Embryonic facial prominence (tissue), 1 donor: Measurements from ENCODE around the gene PPP1R1A.

Experiments
- DNase-seq: peaks from one replicate; pipeline ENCODE4 v3.0.0-alpha.2; 2016; ENCODE audit errors: extremely low spot score

Gene PPP1R1A

GRCh38 chr12:54571193-54572188 is 17.0 kb downstream of the PPP1R1A start:
- DNase-seq = peak; percentile 27

GRCh38 chr12:54569995-54570528 is 18.4 kb downstream of the PPP1R1A start:
- no peak for DNase-seq

- DNase-seq = no peak
These were observed 19.4 kb downstream of the PPP1R1A start for GRCh38 chr12:54569072-54569471.

GRCh38 chr12:54566792-54567191 is 21.7 kb downstream of the PPP1R1A start:
- no peak for DNase-seq

GRCh38 chr12:54565986-54566544 is 22.4 kb downstream of the PPP1R1A start:
- no peak for DNase-seq

GRCh38 chr12:54565310-54565985 is 23.0 kb downstream of the PPP1R1A start:
- no peak for DNase-seq

GRCh38 chr12:54564768-54565167 is 23.7 kb downstream of the PPP1R1A start:
- DNase-seq = no peak

GRCh38 chr12:54563787-54564186 is 24.7 kb downstream of the PPP1R1A start:
- DNase-seq = no peak

GRCh38 chr12:54562750-54563356 is 25.6 kb downstream of the PPP1R1A start:
- no peak for DNase-seq

GRCh38 chr12:54561164-54561563 is 27.3 kb downstream of the PPP1R1A start:
- no peak for DNase-seq

- DNase-seq = peak; percentile 84
These were observed 28.0 kb downstream of the PPP1R1A start for GRCh38 chr12:54560374-54560858.

GRCh38 chr12:54558759-54559158 is 29.7 kb downstream of the PPP1R1A start:
- DNase-seq = no peak

GRCh38 chr12:54558311-54558710 is 30.1 kb downstream of the PPP1R1A start:
- no peak for DNase-seq

GRCh38 chr12:54555670-54556257 is 32.7 kb downstream of the PPP1R1A start:
- no peak for DNase-seq

- no peak for DNase-seq
These were observed 38.5 kb downstream of the PPP1R1A start for GRCh38 chr12:54549774-54550451.

GRCh38 chr12:54546511-54546910 is 41.9 kb downstream of the PPP1R1A start:
- no peak for DNase-seq

- DNase-seq = no peak
These were observed 43.7 kb downstream of the PPP1R1A start for GRCh38 chr12:54544743-54545142.

- no peak for DNase-seq
These were observed 44.9 kb downstream of the PPP1R1A start for GRCh38 chr12:54543526-54543925.

GRCh38 chr12:54541751-54542290 is 46.6 kb downstream of the PPP1R1A start:
- DNase-seq = no peak

GRCh38 chr12:54538136-54538700 is 50.2 kb downstream of the PPP1R1A start:
- no peak for DNase-seq
